ENCODE measurements around the gene IL19. TPM values are rescaled to one million over a fixed set of nuclear protein-coding genes. Genes with fewer than 3 reads are reported as not detected.

IL19 gene
- total and polyA plus RNA-seq, 9 donors, result not detected

GRCh38 chr1:206801467-206801866, 30.9 kb downstream of the IL19 start:
- H3K27me3 ChIP-seq, result no peaks in the 10 kb centered on the region
- H3K36me3 ChIP-seq, result no peaks in the 10 kb centered on the region
- no peaks in the 10 kb centered on the region for H3K9me3 ChIP-seq
- H3K4me3 ChIP-seq, result no peak overlapping the region
- intact Hi-C loops (cut with DNase I), result no loop called here
- H3K4me1 ChIP-seq (ENCODE audit: insufficient read depth), result no peaks in the 10 kb centered on the region
- H3K27ac ChIP-seq, result no peak overlapping the region
- TF ChIP-seq POLR2A (IDR thresholded peaks at IDR 0.05), result no peak
- no peak for TF ChIP-seq EP300 (IDR thresholded peaks at IDR 0.05)
- no peak for TF ChIP-seq CTCF (IDR thresholded peaks at IDR 0.05)
- WGBS, 3 donors, result 86 to 91% (median 91%) methylated on average over 1 of the region's 1 CpG
- no peak for DNase-seq

DNA sequence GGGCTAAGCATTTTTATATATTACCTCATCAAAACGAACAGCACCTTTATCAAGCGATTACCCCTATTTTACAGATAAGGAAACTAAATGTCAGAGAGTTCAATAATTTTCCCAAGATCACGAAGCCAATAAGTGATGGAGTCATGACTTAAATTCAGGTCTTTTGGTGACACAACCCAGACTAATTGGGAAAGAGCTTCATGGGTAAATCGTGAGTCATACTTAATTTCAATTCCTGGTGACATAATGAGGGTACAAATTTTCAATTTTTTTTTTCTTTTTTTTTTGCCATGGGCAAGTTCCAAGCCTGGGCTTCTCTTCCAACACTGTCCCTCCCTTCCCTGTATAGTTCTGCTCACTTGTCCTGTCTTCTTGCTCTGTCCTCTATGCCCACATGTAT, 31.8 kb downstream of the IL19 start:
- no peaks in the 10 kb centered on the region for H3K27me3 ChIP-seq
- TF ChIP-seq EP300 (IDR thresholded peaks at IDR 0.05) (no peak), CTCF (IDR thresholded peaks at IDR 0.05) (no peak), POLR2A (IDR thresholded peaks at IDR 0.05) (no peak)
- no peak overlapping the region for H3K27ac ChIP-seq
- no peak overlapping the region for H3K4me3 ChIP-seq
- no peaks in the 10 kb centered on the region for H3K9me3 ChIP-seq
- no peak for DNase-seq
- intact Hi-C loops (cut with DNase I), result no loop called here
- WGBS, 3 donors, result 85 to 92% (median 89%) methylated on average over 4 of the region's 4 CpGs
- H3K4me1 ChIP-seq (ENCODE audit: insufficient read depth), result no peaks in the 10 kb centered on the region
- no peaks in the 10 kb centered on the region for H3K36me3 ChIP-seq

DNA sequence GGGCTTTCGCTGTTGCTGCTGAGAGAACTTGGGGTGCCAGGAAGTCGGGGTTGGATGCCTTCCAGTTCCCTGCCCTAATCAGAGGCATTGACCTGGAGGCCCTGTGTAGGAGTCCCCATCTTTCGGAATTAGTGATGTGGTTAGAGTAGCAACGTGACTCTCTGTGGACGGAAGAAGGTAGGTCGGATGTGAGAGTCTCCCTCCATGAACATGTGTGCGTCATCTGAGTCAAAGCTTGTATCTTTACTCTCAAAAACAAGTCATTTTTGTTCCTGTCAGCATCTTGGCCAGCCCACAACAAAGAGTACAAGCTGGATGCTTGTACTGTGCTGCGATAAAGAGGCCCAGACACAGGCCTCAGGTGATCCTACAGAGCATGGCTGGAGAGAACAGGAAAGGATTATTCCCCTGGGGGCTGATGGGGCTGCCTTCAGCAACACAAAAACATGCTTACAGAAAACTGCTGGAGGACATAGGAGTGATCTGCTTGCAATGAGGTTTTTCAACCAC, 32.7 kb downstream of the IL19 start:
- Histone ChIP-seq H3K27me3 (no peaks in the 10 kb centered on the region), H3K36me3 (no peaks in the 10 kb centered on the region), H3K4me3 (no peak overlapping the region), H3K27ac (no peak overlapping the region), H3K9me3 (no peaks in the 10 kb centered on the region), H3K4me1 (ENCODE audit: insufficient read depth) (no peaks in the 10 kb centered on the region)
- intact Hi-C loops (cut with DNase I), result no loop called here
- whole genome bisulfite sequencing, 3 donors, result 75 to 78% (median 76%) methylated on average over 8 of the region's 8 CpGs
- DNase-seq, result no peak
- no peak for TF ChIP-seq EP300 (IDR thresholded peaks at IDR 0.05)
- TF ChIP-seq POLR2A (IDR thresholded peaks at IDR 0.05), result no peak
- TF ChIP-seq CTCF (IDR thresholded peaks at IDR 0.05), result no peak

GRCh38 chr1:206804156-206804737, 33.7 kb downstream of the IL19 start:
- Histone ChIP-seq H3K27ac (no peak overlapping the region), H3K9me3 (no peaks in the 10 kb centered on the region), H3K27me3 (no peaks in the 10 kb centered on the region), H3K4me3 (no peak overlapping the region), H3K4me1 (ENCODE audit: insufficient read depth) (no peaks in the 10 kb centered on the region), H3K36me3 (no peaks in the 10 kb centered on the region)
- WGBS, 3 donors, result 88 to 97% (median 96%) methylated on average over 1 of the region's 1 CpG
- TF ChIP-seq CTCF (IDR thresholded peaks at IDR 0.05), result no peak
- no peak for TF ChIP-seq POLR2A (IDR thresholded peaks at IDR 0.05)
- no peak for TF ChIP-seq EP300 (IDR thresholded peaks at IDR 0.05)
- DNase-seq, result no peak
- intact Hi-C loops (cut with DNase I), result no loop called here
